ENCODE results near the gene SORCS3.

DNA sequence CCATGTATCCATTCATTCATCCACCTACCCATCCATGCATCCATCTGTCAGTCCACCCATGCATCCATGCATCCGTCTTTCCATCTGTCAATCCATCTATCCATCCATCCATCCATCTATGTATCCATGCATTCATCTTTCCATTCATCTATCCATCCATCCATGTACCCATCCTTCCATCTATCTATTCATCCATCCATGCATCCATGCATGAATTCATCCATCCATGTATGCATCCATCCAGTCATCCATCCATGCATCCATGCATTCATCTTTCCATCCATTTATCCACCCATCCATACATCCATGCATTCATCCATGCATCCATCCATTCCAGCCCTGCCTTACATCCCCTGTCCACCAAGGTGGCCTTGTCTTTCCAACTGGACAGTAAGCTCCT lies 45.7 kb downstream of the SORCS3 start:
- TF ChIP-seq, protein P1, sequence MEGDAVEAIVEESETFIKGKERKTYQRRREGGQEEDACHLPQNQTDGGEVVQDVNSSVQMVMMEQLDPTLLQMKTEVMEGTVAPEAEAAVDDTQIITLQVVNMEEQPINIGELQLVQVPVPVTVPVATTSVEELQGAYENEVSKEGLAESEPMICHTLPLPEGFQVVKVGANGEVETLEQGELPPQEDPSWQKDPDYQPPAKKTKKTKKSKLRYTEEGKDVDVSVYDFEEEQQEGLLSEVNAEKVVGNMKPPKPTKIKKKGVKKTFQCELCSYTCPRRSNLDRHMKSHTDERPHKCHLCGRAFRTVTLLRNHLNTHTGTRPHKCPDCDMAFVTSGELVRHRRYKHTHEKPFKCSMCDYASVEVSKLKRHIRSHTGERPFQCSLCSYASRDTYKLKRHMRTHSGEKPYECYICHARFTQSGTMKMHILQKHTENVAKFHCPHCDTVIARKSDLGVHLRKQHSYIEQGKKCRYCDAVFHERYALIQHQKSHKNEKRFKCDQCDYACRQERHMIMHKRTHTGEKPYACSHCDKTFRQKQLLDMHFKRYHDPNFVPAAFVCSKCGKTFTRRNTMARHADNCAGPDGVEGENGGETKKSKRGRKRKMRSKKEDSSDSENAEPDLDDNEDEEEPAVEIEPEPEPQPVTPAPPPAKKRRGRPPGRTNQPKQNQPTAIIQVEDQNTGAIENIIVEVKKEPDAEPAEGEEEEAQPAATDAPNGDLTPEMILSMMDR (IDR thresholded peaks at IDR 0.05): no peak
- no peak for TF ChIP-seq POLR2A (IDR thresholded peaks at IDR 0.05)
